NCI-H1105 (cell line): ENCODE results near the gene TEC.
"Not testable (repeated sequence)": the region's sequence is repeated elsewhere in the genome, so short reads cannot be mapped to it uniquely, and the experiment has no call there.

Experiments
- DNase-seq: peaks from one replicate; lab custom pipeline; 2025; lab: John Stamatoyannopoulos, UW

TEC gene

GRCh38 chr4:48268956-48269860, at the start of gene TEC:
TSS of gene TEC (minus strand) at chr4:48269838. CDS start at chr4:48228614, 41,224 bp downstream.
- DNase-seq = no peak

GRCh38 chr4:48315728-48316630, 46.3 kb upstream of the TEC start:
- peak; percentile 5 for DNase-seq

- DNase-seq = not testable (repeated sequence)
Measured at GRCh38 chr4:48314746-48315145, 45.1 kb upstream of the TEC start.

- DNase-seq = no peak
Measured at GRCh38 chr4:48311896-48312295, 42.3 kb upstream of the TEC start.

DNA sequence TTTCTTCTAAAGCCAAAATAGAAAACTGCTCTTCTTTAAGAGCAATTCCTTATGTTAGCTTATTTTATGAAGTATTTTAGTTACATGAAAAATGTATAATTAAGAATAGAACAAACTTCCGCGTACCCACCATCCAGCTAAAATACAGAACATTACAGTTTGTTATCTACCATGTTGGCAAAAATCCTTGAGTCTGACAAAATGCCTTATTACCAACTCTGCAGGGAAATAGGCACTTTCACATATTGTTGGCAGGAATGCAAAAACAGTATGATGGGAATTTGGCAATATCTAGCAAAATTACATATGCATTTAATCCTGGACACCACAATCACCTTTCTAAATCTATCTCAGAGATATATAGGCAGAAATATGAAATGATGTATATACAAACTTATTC, 39.3 kb upstream of the TEC start:
- DNase-seq = no peak

DNA sequence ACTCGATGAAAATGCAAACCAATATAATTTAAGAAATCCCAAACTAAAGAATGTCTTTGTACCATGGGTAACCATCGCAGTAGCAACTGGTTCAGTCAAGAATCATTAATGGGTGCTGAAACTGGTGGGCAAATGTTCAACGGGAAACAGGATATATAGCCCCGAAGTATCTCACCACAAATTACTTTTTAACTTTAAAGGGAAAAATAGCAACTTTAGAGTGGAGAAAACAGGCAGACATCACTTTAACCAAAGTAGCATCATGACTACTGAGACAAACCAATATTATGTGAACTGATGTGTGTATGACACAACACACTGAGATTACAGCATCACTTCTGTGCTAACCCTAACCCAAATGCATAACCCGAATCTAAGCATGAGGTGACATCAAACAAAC, 37.9 kb upstream of the TEC start:
- no peak for DNase-seq

DNA sequence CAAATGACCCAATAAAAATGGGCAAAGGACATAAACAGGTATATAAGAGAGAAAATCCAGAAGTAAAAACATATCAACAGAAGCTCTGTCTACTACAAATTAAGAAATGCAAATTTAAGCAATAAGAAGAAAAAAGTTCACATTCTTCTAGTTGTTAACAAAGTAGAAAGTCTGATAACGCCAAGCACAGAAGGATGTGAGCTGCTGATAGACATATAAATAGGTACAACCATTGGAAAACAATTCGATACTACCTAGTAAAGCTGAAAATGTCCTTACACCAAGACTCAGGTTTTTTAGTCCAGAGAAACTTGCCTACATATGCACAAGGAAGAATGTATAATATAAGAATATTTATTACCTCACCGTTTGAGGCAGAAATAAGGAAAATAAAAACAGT, 35.9 kb upstream of the TEC start:
- no peak for DNase-seq

DNA sequence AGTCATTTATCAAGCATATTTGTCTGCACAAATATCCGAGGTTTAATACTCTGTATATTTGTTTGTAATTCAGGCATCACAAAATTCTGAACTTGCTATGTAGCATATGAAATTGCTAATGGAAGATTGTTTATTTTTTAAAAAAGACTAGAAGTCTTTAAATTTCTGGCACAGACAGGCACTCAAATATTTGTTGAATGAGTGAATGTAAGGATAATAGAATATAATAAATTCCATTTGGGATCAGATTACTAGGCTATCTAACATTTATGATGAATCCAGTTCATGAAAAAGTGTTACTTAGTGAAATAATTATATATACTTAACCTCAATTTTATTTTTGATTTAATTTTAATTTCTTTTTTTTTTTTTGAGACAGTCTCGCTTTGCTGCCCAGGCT, 30.4 kb upstream of the TEC start:
- no peak for DNase-seq

GRCh38 chr4:48299560-48299959, 29.9 kb upstream of the TEC start:
- no peak for DNase-seq

- no peak for DNase-seq
Measured at GRCh38 chr4:48297256-48297846, 27.7 kb upstream of the TEC start.

DNA sequence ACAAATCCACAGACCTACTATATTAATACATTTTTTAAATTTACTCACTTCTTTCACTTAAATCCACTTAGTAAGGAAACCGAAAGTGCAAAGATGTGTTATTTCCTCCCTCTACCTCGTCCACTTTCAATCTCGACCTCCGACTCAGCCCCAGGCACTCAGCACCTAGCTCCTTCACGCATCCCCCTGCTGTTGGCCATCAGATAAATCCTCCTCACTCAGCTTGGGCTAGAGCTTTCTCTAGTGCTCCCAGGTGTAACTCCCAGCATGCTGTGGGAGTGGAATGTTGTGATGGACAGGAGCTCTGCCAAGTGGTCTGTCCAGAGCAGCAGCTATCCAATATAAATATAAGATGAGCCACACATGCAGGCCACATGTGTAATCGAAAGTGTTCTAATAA, 26.7 kb upstream of the TEC start:
- no peak for DNase-seq

- DNase-seq = no peak
Measured at GRCh38 chr4:48295116-48295515, 25.5 kb upstream of the TEC start.

DNA sequence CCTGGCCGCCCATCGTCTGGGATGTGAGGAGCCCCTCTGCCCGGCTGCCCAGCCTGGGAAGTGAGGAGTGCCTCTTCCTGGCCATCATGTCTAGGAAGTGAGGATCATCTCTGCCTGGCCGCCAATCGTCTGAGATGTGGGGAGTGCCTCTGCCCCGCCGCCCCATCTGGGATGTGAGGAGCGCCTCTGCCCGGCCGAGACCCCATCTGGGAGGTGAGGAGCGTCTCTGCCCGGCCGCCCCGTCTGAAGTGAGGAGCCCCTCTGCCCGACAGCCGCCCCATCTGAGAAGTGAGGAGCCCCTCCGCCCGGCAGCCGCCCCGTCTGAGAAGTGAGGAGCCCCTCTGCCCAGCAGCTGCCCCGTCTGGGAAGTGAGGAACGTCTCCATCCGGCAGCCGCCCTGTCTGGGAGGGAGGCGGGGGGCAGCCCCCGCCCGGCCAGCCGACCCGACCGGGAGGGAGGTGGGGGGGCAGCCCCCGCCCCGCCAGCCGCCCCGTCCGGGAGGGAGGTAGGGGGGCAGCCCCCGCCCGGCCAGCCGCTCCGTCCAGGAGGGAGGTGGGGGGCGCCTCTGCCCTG, 22.7 kb upstream of the TEC start:
- DNase-seq = not testable (repeated sequence)

- DNase-seq = no peak
Measured at GRCh38 chr4:48290146-48290772, 20.6 kb upstream of the TEC start.

GRCh38 chr4:48286060-48286459, 16.4 kb upstream of the TEC start:
- DNase-seq = not testable (repeated sequence)

- DNase-seq = not testable (repeated sequence)
Measured at GRCh38 chr4:48285640-48286039, 16.0 kb upstream of the TEC start.

DNA sequence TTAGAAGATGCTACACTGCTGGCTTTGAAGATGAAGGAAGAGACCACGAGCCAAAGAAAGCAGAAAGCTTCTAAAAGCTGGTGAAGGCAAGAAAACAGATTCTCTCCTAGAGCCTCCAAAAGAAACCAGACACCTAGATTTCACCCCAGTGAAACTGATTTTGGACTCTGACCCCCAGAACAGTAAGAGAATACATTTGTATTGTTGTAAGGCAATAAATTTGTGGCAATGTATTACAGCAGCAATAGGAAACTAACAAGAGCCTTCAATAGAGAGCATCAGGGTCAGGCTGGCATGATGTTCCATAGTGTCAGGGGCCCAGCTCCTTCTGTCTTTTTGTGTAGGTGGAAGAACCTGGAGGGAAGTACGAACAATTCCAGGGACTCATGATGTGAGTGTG, 6.0 kb upstream of the TEC start:
- no peak for DNase-seq

- DNase-seq = peak; percentile 0
Measured at GRCh38 chr4:48275247-48275646, 5.6 kb upstream of the TEC start.

DNA sequence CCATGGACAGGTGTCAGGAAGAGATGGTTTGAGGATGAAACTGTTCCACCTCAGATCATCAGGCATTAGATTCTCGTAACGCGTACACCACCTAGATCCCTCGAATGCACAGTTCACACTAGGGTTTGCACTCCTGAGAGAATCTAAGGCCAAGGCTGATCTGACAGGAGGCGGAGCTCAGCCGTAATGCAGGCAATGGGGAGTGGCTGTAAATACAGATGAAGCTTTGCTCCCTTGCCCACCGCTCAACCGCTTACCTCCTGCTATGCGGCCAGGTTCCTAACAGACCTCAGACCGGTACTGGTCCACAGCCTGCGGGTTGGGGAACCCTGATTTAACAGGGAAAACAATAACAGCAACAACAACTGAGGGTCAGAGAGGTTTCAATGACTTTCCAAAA, 2.0 kb upstream of the TEC start:
- no peak for DNase-seq

GRCh38 chr4:48270951-48271473, 1.4 kb upstream of the TEC start:
- no peak for DNase-seq

DNA sequence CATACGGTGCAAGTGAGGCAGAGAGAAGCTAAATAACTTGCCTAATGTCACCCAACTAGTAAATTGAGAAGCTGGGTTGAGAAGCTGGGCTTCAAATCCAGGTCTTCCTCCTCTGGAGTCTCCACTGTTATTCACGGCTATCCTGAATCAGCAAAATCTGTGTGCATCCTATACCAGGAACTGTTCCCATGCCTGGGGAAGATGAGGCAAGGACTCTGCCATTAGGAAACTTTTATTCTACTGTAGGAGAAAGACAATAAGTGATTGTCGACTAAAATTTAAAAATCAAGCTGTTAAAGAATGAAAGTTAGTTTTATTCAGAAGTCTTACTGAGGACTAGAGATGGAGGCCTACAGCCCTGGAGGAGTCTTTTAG, 872 bp upstream of the TEC start:
- DNase-seq = no peak
